IPS DF 19.7 (cell line): ENCODE results near the gene YY1AP1.
"Not testable (repeated sequence)": the region's sequence is repeated elsewhere in the genome, so short reads cannot be mapped to it uniquely, and the experiment has no call there.

Experiments used
- DNase-seq: peaks from one replicate; pipeline ENCODE4 v3.0.0-alpha.2; 2013; ENCODE audit warnings: low read depth, low spot score

YY1AP1 gene

DNA sequence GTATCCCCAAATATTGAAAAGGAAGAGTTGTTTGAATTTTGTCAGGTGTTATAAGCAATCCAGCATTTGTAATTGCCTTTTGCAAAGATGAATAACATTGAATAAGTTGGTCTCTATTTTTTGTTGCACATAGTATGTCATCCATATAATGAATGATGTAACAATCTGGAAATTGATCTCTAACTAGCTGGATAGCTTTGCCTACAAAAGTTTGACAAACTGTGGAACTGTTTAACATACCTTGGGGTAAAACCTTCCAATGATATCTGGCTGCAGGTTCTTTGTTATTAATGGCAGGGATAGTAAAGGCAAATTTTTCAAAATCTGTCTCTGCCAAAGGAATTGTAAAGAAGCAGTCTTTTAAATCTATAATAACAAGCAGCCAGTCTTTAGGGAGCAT is 8.0 kb upstream of the YY1AP1 start:
- no peak for DNase-seq

DNA sequence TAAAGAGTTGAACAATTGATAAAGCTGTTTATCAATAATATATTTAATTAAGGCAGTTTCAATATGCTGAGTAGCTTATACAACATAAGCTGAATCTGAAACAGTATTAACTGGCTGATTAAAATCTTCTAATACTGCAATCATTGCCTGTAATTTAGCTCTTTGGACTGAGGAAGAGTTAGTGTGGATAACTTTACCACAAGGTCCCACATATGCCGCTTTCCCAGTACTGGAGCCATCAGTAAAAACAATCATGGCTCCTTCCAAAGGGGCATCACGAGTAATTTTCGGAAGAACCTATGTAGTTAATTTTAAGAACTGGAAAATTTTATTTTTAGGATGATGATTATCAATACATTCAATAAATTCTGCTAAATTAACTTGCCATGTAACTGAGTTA is 7.0 kb upstream of the YY1AP1 start:
- no peak for DNase-seq

DNA sequence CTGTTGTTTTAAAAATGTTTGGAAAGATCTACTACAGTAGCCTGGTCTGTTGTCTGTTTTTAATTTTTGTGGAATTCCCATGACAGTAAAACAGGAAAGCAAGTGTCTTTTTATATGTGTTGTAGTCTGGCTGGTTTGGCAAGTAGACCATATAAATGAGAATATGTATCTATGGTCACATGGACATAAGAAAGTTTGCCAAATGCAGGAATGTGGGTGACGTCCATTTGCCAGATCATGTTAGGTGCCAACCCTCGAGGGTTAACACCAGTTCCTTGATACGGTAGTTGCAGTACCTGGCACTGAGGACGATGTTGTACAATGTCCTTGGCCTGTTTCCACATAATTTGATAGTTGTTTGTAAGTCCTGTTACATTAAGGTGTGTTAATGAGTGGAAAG is 6.5 kb upstream of the YY1AP1 start:
- no peak for DNase-seq

DNA sequence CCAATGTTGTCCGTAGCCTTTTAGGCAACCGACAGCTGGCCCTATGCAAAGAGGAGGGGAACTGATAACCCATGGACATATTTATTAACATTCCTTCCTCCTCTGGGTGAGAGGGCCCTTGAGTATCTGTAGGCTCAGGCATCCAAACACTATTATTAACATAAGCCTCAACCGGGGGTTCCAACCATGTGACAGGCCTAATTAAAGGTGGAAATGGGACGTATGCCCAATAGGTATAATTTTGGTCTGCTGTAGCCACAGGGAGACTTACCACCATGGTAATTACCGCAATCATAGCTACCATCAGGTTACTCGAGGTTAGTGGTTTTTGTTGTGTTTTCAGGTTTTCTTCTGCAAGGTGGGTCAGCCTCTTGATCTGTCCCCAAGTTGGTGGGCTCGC is 5.6 kb upstream of the YY1AP1 start:
- no peak for DNase-seq

DNA sequence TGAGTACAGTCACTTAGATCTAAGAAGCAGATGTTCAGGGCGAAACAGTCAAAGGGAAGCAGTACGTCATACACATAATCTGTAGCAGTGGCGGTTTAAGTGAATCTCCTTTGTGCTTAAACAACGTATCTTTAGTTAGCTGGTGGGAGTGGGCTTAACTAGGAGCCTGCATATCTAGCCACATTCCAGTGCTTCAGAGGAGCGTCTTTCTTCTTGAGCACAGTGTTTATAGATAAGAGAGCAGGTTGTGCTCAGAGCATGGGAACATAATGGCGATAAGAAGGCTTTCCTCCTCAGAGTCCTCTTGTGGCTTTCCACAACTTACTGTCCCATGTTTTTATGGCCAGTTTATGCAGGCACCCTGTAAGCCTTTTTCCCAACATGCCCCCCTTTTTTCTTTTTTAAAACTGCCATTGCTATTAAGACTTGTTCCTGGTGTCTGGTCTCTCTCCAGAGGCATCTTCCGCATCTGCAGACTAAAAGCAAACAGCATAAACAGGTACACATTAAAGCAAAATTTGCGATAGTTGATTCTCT is 3.5 kb upstream of the YY1AP1 start:
- DNase-seq, result no peak

DNA sequence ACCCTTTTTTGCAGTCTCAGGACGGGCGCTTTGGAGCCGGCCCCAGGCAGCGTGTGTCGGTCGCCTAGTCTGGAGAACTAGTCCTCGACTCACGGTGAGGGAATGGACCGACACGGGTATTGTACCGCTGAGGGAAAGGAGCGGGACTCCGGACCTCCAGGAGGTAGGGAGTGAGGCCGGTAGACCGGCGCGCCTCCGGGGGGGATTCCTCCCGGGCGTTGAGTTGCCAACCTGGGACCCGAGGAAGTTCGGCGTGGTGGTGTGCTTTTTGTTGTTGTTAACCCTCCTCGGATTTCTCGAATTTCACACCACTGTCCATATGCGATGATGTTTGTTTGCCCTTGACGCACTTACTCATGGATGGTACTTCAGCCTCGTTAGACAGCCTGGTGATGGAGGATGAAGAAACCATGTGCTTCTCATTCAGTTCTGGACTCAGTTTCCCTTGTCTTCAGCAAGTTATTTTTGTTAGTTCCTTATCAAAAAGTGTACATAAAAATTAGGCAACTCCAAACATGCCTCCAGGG is 570 bp upstream of the YY1AP1 start, which contains the start of gene DAP3:
Gene DAP3 (plus strand): TSS at position 11 of the 527 bp plus-strand sequence. CDS start 20,689 bp downstream, outside the sequence.
- not testable (repeated sequence) for DNase-seq

DNA sequence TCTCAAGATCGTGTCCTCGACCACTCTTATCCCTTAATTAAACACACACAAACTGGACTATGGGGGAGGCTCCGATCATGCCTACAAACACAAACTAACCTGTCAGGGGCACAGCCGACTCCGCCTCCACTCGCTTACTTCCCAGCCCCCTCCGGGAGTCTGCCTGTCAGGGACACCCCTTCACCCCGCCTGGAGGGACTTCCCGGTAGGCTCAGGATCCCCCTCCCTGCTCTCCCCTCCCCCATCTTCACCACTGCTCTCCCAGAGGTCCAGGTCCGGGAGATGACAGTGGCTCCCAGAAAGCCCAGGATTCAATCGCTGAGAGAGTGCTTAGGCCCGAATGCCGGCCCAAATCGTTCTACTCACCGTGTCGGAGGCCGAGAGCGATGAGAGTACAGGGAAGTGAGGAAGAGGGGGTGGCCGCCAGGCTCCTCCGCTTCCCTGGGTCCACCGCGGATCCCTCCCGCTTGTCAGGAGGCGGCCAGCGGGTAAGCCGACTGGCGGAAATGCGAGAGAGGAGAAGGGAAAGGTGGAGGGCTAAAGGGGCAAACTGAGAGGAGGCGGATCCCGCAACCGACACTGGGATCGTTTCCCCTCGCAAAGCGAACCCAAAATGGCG is 760 bp downstream of the YY1AP1 start:
- DNase-seq, result not testable (repeated sequence)

DNA sequence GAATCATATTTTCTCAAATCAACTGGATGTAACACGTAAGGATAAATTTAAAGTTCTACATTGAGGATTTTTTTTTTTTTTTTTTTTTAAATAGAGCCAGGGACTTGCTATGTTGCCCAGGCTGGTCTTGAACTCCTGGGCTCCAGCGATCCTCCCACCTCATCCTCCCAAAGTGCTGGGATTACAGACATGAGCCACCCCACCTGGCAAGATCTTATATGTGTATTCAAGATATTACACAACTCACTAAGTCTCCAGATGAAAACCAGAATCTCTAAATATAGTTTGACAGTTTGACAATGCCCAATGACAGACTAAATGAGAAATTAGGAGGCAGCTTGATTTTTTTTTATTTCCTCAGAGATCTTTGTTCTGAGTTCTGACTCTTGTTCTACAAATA is 6.8 kb downstream of the YY1AP1 start:
- DNase-seq, result no peak

DNA sequence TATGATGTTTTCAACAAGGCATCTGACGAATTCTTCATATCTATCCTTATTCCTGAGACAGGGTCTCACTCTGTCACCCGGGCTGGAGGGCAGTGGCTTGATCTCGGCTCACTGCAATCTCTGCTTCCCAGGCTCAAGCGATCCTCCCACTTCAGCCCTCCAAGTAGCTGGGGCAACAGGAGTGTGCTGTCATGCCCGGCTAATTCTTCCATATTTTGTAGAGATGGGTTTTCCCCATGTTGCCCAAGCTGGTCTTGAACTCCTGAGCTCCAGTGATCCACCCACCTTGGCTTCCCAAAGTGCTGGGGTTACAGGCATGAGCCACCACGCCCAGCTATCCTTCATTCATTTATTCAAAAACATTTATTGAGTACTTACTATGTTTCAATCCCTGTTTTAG is 8.0 kb downstream of the YY1AP1 start:
- no peak for DNase-seq

DNA sequence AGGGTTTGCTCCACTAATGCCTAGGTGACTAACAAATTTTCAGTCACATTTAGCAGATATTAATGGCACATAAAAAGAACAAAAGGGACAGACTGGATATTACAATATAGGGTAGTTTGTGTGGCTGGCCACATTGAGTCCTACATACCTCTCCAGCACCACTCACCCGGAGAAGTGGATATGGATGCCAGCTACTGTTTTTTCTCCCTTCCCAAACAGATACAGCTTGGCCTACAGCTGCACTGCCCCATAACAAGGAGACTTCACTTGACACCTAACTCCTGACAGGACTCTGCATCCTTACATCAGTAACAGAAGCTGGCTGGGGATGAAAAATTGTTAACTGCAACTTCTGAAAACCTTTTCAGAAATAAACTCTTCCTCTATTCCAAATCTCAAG is 9.6 kb downstream of the YY1AP1 start:
- DNase-seq, result not testable (repeated sequence)

DNA sequence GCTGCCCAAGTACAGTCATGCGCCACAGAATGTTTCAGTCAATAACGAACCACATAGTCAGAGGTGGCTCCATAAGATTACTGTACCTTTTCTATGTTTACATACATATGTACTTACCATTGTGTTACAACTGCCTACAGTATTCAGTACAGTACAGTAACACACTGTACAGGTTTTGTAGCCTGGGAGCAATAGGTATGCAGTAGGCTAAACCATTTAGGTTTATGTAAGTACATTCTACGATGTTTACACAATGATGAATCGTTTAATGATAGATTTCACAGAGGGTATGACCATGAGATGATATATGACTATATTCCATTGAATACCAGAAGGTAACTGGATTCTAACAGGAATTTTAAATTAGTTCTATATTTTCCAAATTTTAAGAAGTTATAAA is 10.5 kb downstream of the YY1AP1 start:
- no peak for DNase-seq

DNA sequence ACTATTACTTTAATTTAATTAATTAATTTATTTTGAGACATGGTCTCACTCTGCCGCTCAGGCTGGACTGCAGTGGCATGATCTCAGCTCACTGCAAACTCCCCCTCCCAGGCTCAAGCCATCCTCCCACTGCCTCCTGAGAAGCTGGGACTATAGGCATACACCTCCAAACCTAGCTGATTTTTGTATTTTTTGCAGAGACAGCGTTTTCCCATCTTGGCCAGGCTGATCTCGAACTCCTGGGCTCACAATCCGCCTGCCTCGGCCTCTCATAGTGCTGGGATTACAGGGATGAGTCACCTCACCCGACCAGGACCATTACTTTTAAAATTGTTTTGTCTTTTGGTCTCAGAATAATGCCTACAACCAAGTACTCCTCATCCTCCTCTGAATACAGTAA is 15.6 kb downstream of the YY1AP1 start:
- no peak for DNase-seq

DNA sequence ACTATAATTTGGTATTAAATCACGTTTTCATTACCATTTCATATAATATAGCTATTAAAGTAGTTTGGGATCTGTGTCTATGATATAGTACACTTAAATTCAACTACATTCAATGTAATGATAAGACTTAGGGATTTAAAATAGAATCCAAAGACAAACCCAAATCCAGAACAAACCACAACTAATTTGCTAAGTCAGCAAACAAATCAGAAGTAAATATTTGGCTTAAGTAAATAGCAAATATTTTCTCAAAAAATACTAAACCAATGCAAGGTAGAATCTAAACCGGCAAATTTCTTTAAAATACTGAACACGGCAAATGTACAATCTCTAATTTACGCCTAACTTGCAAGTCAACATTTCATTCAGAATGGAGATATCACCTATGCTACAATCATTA is 16.8 kb downstream of the YY1AP1 start:
- no peak for DNase-seq

DNA sequence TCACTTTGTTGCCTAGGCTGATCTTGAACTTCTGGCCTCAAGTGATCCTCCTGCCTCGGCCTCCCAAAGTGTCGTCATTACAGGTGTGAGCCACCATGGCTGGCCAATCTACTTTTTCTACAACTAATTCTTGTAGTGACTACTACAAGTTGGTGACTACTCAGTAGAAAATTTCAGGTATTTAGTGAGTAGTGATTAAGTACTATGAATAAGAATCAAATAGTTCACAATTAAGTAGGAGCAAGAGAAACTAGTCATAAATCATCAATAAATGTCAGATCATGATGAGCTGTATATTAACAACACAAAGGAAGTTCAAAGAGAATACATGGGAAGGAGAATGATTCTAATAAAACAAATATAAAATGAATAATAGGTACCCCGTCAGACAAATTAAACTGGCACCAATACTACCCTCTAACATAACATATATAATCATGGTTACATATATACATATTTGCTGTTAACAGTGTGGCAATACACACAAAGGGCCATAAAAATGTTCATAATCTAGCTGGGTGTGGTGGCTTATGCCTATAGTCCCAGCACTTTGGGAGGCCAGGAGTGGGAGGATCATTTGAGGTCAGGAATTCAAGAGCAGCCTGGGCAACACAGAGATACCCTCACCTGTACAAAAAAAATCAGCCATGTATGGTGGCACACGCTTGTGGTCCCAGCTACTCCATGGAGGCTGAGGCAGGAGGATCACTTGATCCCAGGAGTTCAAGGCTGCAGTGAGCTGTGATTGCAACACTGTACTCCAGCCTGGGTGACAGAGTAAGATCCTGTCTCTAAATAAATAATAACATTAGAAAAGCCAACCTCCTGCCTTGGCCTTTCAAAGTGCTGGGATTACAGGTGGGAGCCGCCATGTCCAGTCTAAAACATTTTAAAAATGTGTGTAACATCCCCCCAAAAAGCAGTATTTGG is 19.1 kb downstream of the YY1AP1 start:
- no peak for DNase-seq

DNA sequence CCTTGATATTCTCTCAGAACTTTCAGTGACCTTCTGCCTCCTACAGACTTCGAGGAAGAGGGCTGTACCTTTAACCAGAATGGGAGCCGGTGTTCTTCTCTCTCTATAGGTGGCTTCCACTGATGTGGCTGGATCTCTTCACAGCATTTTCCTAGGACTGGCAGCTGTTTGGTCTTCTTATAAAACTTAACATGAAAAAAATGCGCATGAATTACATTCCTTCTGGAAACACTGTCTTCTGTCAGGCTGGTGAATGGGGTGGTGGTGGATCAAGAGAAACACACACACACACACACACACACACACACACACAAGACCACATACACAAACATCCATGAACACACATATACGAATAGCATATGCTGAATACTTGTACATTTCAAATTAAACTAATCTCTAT is 27.3 kb downstream of the YY1AP1 start:
- DNase-seq, result not testable (repeated sequence)

DNA sequence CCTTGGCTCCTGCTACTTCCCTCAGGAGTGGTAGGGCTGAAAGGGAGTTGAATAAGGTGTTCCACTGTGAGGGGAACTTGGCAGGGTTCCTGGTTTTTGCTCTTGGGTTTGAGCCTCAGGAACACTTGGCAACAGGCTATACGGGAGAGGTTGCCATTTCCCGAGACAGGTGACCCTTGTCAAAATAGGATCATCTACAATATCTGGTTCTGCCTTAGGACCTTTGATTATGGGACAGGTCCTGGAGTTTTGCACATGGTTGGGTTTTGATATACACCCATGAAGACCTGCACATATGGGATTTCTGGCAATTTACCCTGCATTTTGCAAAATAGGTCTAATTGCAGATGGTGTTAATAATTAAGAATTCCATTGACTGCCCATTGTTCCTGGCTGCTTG is 31.1 kb downstream of the YY1AP1 start:
- DNase-seq, result no peak

DNA sequence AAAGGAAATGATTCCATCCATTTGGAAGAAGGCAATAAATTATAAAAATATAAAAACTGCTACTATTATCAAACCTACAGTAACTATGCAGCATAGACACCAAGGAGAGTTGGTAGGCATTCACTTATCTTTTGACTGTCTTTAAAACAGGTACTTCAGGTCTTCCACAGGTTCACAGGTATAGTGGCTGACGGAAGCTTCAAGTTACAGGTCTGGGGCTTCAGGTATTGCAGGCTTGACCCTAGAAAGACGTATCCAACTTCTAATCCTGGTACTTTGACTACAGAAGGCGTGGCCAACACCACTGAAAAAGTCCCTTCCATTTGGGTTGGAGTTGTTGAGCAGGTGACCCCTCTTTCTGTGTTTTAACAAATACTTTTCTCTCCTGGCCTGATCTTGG is 35.6 kb downstream of the YY1AP1 start:
- no peak for DNase-seq

DNA sequence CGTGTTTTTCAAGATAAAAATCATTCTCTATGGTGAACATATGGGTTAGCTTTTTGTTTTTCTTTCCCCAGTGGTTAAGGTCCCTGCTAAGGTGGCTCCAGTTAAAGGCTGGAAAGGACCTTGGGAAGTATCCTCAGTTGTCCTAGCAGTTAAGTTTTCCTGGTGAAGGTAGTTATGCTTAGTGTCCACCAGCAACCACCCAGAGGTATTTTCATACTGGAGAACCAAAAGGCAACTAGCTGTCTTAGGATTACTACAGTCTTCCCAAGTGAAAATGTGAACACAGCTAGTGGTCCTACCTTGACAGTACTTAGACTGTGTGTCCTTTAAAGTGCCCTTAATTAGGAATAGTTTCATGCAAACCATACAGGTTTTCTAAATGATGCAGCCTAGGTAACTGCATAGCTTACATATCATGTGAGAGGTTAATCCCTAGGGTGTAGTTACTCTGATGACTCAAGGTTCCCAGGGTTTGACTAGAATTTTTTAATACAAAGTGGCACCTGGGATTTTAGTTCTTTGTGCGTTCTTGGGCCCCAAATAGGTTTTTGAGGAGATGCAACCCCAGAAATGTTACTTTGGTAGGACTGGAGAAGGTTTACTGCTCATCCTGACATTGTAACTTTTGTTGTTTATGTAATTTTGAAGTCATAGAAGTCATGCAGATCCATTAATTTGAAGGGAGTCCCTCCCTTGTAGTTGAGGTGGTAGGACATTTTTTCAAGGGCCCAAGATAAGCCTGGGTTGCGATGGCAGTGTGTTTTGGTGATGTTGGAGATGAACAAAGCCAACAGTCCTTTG is 36.5 kb downstream of the YY1AP1 start:
- DNase-seq, result no peak

DNA sequence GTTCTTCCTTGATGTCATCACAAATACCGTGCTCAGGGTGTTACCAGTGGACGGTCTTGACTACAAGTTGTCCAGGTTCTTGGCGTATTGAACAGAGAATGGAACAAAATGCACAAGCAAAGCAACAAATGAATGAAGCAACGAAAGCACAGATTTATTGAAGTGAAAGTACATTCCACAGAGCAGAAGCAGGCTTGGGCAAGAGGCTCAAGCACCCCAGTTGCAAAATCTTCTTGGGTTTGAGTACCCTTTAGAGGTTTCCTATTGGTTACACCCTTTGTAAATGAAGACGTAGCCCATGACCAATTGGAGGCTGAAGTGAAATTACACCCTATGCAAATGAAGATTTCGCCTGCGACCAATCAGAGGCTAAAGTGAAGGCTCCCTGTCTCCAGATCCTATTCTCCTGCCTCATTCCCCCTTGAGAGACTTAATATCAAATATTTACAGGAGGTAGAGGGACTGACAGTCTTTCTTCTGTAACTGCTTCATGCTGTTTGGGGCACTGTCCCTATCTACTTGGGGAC is 38.3 kb downstream of the YY1AP1 start:
- DNase-seq, result no peak

DNA sequence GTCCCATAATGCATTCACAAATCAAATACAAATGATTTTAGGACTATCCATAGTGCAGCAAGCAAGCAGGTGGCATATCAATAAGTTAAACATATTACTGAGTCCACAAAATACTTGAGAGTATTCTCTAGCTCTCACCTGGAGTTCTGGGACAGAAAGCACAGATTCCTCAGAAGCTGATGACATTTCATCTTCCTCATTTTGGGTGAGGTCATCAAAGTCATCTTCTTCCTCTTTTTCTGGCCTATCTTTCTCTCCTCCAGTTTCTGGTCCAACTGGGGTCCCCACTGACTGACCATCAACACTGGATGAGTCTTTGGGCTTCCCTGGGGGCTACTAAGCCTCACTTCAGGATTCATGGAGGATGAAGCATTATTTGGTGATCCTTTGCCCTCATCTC is 38.9 kb downstream of the YY1AP1 start:
- DNase-seq, result no peak
